ENCODE measurements around the gene FIGNL1.
"Not testable (repeated sequence)": the region's sequence is repeated elsewhere in the genome, so short reads cannot be mapped to it uniquely, and the experiment has no call there.

FIGNL1 gene

GRCh38 chr7:50470250-50471163, 20.4 kb upstream of the FIGNL1 start:
- no peak for DNase-seq

- DNase-seq, result no peak
These were observed 19.0 kb upstream of the FIGNL1 start for GRCh38 chr7:50469181-50469580.

- peak; percentile 33 for DNase-seq
These were observed 17.9 kb upstream of the FIGNL1 start for GRCh38 chr7:50467817-50468610.

GRCh38 chr7:50466815-50467585, 16.9 kb upstream of the FIGNL1 start:
- DNase-seq, result no peak

DNA sequence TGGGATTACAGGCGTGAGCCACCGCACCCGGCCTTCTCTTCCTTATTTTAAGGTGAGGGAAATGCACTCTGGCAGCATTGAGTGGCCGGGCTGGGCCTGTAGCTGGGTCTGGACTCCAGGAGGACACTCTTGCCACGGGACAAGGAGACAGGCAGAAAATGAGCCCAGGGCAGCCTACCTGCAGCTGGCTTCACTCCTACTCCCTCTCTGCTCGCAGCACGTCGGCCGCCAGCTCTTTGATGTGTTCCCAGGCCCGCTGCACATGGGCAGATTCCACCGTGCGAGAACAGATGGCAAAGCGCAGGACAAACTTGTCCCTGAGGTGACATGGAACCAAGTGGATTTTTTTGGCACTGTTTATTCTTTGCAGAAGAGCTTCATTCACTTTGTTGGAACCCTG, 12.9 kb upstream of the FIGNL1 start:
- DNase-seq, result no peak

- DNase-seq, result no peak
These were observed 12.2 kb upstream of the FIGNL1 start for GRCh38 chr7:50462361-50462760.

DNA sequence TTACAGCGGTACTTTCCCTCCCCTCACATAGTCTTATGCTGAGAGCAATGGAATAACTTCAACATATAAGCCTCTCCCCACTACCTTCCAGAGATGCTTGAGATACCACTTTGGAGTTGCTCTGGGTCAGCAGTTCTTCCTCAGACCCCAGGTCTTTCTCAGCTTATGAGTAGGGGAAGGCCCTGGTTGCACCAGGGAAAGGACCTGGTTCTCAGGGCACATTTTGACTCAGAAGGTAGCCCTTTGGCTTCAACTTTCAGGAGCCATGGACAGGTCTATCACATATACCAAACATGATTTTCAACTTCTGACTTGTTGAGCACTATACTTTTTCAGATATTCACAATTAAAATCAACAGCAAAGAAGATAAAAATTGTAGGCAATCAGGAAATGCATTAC, 11.5 kb upstream of the FIGNL1 start:
- no peak for DNase-seq

- DNase-seq, result not testable (repeated sequence)
These were observed 9.0 kb upstream of the FIGNL1 start for GRCh38 chr7:50459183-50459582.

DNA sequence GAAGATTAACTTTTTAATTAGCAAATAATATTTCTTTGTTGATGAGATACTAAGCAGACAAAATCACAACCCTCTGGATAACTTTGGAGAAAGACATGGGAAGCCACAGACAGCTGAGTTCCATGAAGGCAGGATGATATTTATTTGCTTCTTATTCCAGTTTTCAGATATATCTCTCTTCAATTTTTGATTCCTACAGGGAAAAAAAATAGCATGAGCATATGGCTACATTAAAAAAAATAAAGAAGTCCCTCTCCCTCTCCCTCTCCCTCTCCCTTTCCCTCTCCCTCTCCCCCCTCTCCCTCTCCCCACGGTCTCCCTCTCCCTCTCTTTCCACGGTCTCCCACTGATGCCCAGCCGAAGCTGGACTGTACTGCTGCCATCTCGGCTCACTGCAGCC, 8.5 kb upstream of the FIGNL1 start:
- not testable (repeated sequence) for DNase-seq

DNA sequence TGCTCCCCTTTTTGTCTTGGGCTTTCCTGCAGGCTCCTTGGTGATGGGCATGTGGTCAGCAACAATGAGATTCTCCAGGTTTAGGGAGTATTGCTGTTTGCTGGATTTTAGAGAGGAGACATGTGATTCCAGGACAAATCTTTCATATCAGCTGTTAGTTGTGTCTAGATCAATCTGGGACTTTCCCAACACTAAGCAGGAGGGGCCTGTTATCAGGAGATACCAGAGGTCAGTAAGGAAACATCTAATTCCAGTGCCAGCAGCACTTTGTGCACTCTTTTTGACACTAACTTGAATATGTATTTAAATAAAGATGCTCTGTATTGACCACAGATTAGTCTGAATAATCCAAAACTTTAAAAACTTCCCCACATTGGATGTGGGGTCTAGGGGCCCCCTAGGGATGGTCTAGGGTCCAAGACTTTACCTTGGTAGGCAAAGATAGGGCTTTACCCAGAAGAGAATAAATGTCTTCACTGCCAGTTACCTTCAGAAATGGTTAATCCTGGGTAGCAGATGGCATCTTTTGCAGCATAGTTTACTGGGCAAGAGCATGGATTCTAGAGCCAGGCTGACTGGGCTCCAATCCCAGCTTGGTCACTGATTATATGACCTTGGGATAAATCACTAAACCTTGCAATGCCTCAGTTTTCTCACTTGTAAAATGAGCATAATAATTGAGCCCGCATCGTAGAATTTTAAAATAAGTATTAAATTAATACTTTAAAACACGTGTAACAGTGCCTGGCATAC, 6.4 kb upstream of the FIGNL1 start:
- no peak for DNase-seq

DNA sequence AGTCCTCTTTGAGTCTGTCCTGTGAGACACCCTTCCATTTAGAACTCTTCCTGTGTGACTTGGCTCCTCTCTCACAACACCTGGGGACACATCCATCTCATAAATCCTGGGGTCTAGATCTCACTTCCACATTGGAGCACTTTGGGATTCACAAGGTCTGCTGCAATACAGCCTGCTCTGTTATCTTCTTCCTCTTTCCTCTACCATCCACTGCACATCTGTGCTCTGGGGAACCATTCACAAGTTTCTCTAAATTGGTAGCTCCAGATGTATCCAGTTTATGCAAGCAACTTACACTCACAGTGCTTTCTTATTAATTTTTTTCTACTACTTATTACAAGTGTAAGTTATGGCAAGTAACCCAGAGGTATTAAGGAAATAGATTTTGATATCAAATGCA, 5.5 kb upstream of the FIGNL1 start:
- no peak for DNase-seq

- DNase-seq, result no peak
These were observed 4.8 kb upstream of the FIGNL1 start for GRCh38 chr7:50454968-50455367.

- no peak for DNase-seq
These were observed 461 bp upstream of the FIGNL1 start for GRCh38 chr7:50450590-50451032.

DNA sequence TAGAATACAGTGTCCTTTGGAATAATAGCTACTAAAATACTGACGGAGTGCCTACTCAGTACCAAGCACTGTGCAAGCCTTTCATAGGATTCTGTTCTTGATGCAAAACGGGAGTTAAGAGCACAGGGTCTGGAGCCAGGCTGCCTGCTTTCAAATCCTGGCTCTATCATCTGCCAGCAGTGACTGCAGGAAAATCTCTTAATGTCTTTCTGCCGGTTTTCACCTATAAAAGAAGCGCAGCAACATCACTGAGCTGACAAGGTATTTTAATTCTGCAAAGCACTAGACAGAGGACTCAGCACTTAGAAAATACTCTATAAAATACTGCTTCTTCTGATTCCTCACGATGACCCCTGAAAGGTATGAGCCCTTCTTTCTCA, 659 bp downstream of the FIGNL1 start:
- no peak for DNase-seq

GRCh38 chr7:50448823-50449222, 1.3 kb downstream of the FIGNL1 start:
- DNase-seq, result no peak

DNA sequence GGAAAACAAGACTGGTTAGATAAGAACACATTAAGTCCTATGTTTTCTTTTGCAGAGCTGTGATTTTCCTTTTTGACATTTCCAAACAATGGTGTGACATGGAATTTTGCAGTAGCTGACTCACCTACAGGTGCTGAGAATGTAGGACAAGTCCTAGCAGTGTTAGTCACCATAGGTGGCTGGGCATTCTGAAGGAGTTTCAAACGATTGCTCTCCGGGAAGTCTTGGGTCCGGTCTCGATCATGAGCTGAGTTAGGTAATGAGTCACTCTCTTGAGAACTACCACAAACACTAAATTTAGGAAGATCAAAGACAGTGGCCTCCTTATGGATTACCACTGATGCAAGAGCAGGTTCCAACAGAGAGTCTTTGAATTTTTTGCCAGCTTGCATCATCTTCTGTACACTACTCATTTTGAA, 3.6 kb downstream of the FIGNL1 start:
- no peak for DNase-seq

- DNase-seq, result no peak
These were observed 13.9 kb downstream of the FIGNL1 start for GRCh38 chr7:50436133-50436806.

DNA sequence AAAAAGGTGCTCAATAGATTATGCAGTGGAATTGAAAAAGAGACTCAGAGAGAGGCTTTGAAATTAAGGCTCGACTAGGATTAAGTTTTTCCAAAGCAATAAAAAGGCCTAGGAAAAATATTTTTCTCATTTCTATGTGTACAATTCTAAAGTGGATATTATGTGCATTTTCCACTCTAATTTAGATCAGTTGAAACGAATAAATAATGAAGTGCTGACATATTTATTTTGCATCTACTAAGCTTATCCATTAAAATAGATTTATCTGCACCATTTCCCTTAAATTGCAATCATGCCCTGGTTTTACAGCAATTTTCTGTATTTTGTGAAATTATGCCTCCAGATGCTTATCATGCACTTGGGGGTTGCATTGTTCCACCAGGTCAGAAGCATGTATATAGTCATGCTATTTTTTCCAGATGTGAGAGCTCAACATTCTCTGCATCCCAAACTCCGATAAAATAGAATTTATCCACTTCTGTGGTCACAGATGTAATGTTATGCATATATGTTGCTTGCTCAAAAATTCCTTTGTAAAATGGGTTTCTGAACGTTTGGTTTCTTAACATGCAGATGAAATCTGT, 18.3 kb downstream of the FIGNL1 start:
- no peak for DNase-seq

DNA sequence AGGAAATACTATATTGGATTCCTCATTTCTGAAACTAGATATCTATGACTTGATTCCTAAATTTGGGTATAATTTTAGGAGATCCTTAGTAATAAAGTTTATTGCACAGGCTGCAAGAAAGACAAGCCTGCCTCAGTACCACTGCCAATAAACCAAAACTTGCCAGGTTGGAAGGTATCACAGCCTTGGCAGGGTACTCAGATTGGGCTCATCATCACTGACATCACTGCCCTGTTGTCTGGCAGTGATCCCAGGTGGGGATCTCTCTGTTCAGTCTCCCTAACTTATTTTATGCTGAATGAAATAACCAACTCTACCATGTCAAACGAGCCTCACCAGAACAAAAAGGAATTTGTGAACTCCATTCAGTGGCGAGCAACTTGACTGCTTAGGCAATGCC, 18.8 kb downstream of the FIGNL1 start:
- no peak for DNase-seq

DNA sequence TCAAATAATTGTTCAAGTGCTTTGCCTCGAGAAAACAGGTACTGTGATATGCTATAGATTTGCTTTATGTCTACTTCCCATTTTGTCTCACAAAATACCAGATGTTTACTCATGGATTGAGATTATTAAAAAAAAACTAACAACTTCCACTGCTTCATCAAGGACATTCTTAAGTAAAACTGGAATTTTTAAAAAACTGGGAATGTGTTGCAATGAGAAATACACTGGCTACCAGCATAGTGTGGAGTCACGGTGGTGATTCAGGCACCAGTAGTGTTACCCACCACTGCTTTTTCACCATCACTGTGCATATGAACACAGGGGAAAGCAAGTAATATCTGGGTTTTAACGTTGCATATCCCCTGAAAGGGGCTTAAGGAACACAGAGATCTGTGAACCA, 21.2 kb downstream of the FIGNL1 start:
- DNase-seq, result no peak

DNA sequence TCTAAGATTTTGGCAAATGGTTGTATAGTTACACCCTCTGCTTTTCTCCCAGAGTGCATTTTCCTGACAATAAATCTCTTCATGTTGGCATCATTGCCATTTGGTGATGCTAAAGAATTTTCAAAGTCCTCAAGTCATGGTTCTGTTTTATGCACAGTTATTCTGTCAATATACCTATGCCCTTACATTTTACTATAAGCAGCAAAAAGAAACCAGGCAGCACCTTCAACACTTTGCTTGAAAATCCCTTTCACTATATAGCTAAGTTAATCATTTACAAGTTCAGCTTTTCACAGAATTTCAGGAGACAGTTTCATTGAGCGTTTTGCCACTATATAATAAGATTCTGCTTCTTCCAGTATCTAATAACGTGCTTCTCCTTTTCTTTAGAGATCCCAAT, 22.6 kb downstream of the FIGNL1 start:
- no peak for DNase-seq

Measured in NCI-H2081 treated with DMSO at 0.1 percent for 48 hours (cell line).